Astrocyte (in vitro differentiated cells and primary cell): ENCODE measurements around the gene ATP2C2. TPM values are rescaled to one million over a fixed set of nuclear protein-coding genes. Genes with fewer than 3 reads are reported as not detected.
A peak's percentile ranks its signal among the peaks of the same experiment; 100 is the strongest.
"Not testable (repeated sequence)": the region's sequence is repeated elsewhere in the genome, so short reads cannot be mapped to it uniquely, and the experiment has no call there.

Experiments used
- DNase-seq: peaks from one replicate; pipeline ENCODE4 v3.0.0-alpha.2; 2010; ENCODE audit warnings: low read depth
- FAIRE-seq: peaks from 2 replicates; lab custom pipeline; 2011; peaks lifted over from hg19 to GRCh38; lab: Jason Lieb, UNC
- H2AFZ ChIP-seq: 2 replicates; pipeline ENCODE4 v1.6.0; 2012; ENCODE audit warnings: low read depth, low read length, inconsistent platforms
- H3K27ac ChIP-seq: 2 replicates; pipeline ENCODE4 v1.5.1; 2011; ENCODE audit warnings: low read depth, low read length, inconsistent platforms
- H3K27me3 ChIP-seq: 2 replicates; pipeline ENCODE4 v1.6.0; 2011; ENCODE audit warnings: low read length, inconsistent platforms; ENCODE audit not compliant: insufficient read depth
- H3K36me3 ChIP-seq: 2 replicates; pipeline ENCODE4 v1.5.1; 2011; ENCODE audit warnings: low read length, inconsistent platforms; ENCODE audit not compliant: insufficient read depth
- H3K4me1 ChIP-seq: 2 replicates; pipeline ENCODE4 v1.5.1; 2011; ENCODE audit warnings: low read length, inconsistent platforms; ENCODE audit not compliant: insufficient read depth
- H3K4me2 ChIP-seq: 2 replicates; pipeline ENCODE4 v1.6.0; 2012; ENCODE audit warnings: low read length, inconsistent platforms
- H3K4me3 ChIP-seq: 2 replicates; pipeline ENCODE4 v1.5.1; 2011; ENCODE audit warnings: low read depth, mild to moderate bottlenecking, low read length, inconsistent platforms; ENCODE audit not compliant: insufficient read depth
- H3K79me2 ChIP-seq: 2 replicates; pipeline ENCODE4 v1.6.0; 2012; ENCODE audit warnings: mild to moderate bottlenecking, low read length, inconsistent platforms; ENCODE audit not compliant: insufficient read depth
- H3K9ac ChIP-seq: 2 replicates; pipeline ENCODE4 v1.6.0; 2012; ENCODE audit warnings: mild to moderate bottlenecking, low read length, inconsistent platforms
- H3K9me3 ChIP-seq: 2 replicates; pipeline ENCODE4 v1.5.1; 2012; ENCODE audit warnings: low read depth, mild to moderate bottlenecking, low read length, inconsistent platforms; ENCODE audit not compliant: insufficient read depth
- H4K20me1 ChIP-seq: 2 replicates; pipeline ENCODE4 v1.6.0; 2012; ENCODE audit warnings: low read length, inconsistent platforms; ENCODE audit not compliant: insufficient read depth
- H3K27ac Mint-ChIP-seq: one replicate; pipeline ENCODE4 v1.8.0; 2021; ENCODE audit warnings: mild to moderate bottlenecking, mixed read lengths; ENCODE audit not compliant: unreplicated experiment
- H3K27me3 Mint-ChIP-seq: one replicate; pipeline ENCODE4 v1.8.0; 2021; ENCODE audit warnings: low read depth, mixed read lengths; ENCODE audit not compliant: unreplicated experiment
- H3K36me3 Mint-ChIP-seq: one replicate; pipeline ENCODE4 v1.8.0; 2021; ENCODE audit warnings: low read depth, mixed read lengths; ENCODE audit not compliant: unreplicated experiment
- H3K4me1 Mint-ChIP-seq: one replicate; pipeline ENCODE4 v1.8.0; 2021; ENCODE audit warnings: low read depth, mixed read lengths; ENCODE audit not compliant: unreplicated experiment
- H3K4me3 Mint-ChIP-seq: one replicate; pipeline ENCODE4 v1.8.0; 2021; ENCODE audit warnings: mild to moderate bottlenecking, moderate library complexity, mixed read lengths; ENCODE audit not compliant: unreplicated experiment
- H3K9me3 Mint-ChIP-seq: one replicate; pipeline ENCODE4 v1.8.0; 2021; ENCODE audit warnings: mild to moderate bottlenecking, mixed read lengths; ENCODE audit not compliant: unreplicated experiment
- CTCF ChIP-seq: IDR thresholded peaks from 2 replicates; pipeline ENCODE4 v1.5.1; 2011; ENCODE audit warnings: low read depth, mild to moderate bottlenecking, inconsistent platforms, low read length, moderate library complexity; ENCODE audit not compliant: insufficient read depth
- EZH2 ChIP-seq: IDR thresholded peaks from 2 replicates; pipeline ENCODE4 v1.6.1; 2012; ENCODE audit warnings: mild to moderate bottlenecking, low read length, inconsistent platforms; ENCODE audit not compliant: insufficient read depth
- total RNA-seq: library from RNA; stranded (reverse); gene quantifications from 2 replicates; pipeline ENCODE4 v1.2.1, GENCODE V29; 2021

The ATP2C2 gene
- total RNA-seq, 1 donor from 2014 or later, result 0.41 TPM

GRCh38 chr16:84392031-84392360, 23.7 kb downstream of the ATP2C2 start:
- TF ChIP-seq EZH2 (no peak), CTCF (no peak)
- DNase-seq (no peak), FAIRE-seq (no peak)
- Histone ChIP-seq H3K27me3 (peaks cover 3% of the 10 kb centered on the region), H3K9ac (no peak overlapping the region), H3K9me3 (no peaks in the 10 kb centered on the region), H2AFZ (no peak overlapping the region), H3K79me2 (no peaks in the 10 kb centered on the region), H3K4me3 (no peak overlapping the region), H3K4me1 (no peaks in the 10 kb centered on the region), H4K20me1 (no peaks in the 10 kb centered on the region), H3K27ac (no peak overlapping the region), H3K36me3 (no peaks in the 10 kb centered on the region), H3K4me2 (no peak overlapping the region)
- no peak overlapping the region for H3K4me3 Mint-ChIP-seq
- H3K4me1 Mint-ChIP-seq, result peaks cover 4% of the 10 kb centered on the region
- peaks cover 3% of the 10 kb centered on the region for H3K9me3 Mint-ChIP-seq
- no peak overlapping the region for H3K27ac Mint-ChIP-seq
- peaks cover 24% of the 10 kb centered on the region for H3K27me3 Mint-ChIP-seq
- no peaks in the 10 kb centered on the region for H3K36me3 Mint-ChIP-seq

GRCh38 chr16:84396082-84396481, 27.7 kb downstream of the ATP2C2 start:
- H3K27ac Mint-ChIP-seq, DNase-seq, H2AFZ ChIP-seq: not testable (repeated sequence)

GRCh38 chr16:84396537-84397008, 28.2 kb downstream of the ATP2C2 start:
- Histone ChIP-seq H3K4me3 (no peak overlapping the region), H3K9ac (no peak overlapping the region), H3K9me3 (no peaks in the 10 kb centered on the region), H3K27ac (no peak overlapping the region), H3K79me2 (no peaks in the 10 kb centered on the region), H3K36me3 (no peaks in the 10 kb centered on the region), H3K4me2 (no peak overlapping the region), H2AFZ (no peak overlapping the region), H3K4me1 (no peaks in the 10 kb centered on the region), H4K20me1 (no peaks in the 10 kb centered on the region), H3K27me3 (peaks cover 13% of the 10 kb centered on the region)
- TF ChIP-seq EZH2 (no peak), CTCF (no peak)
- Mint-ChIP-seq H3K4me1 (peaks cover 4% of the 10 kb centered on the region), H3K27me3 (peaks cover 15% of the 10 kb centered on the region), H3K4me3 (no peak overlapping the region), H3K36me3 (no peaks in the 10 kb centered on the region), H3K9me3 (peaks cover 3% of the 10 kb centered on the region), H3K27ac (no peak overlapping the region)
- DNase-seq, result peak; percentile 8
- no peak for FAIRE-seq

More at GRCh38 chr16:84396082-84396481, 27.7 kb downstream of the ATP2C2 start:
- H3K9ac ChIP-seq, H3K4me1 ChIP-seq, H3K9me3 ChIP-seq, H3K4me3 Mint-ChIP-seq, H3K36me3 Mint-ChIP-seq, H3K4me2 ChIP-seq, H3K4me3 ChIP-seq, H4K20me1 ChIP-seq, H3K36me3 ChIP-seq, H3K9me3 Mint-ChIP-seq, H3K4me1 Mint-ChIP-seq, FAIRE-seq, H3K27ac ChIP-seq, H3K79me2 ChIP-seq: not testable (repeated sequence)
- peaks cover 18% of the 10 kb centered on the region for H3K27me3 Mint-ChIP-seq
- peaks cover 13% of the 10 kb centered on the region for H3K27me3 ChIP-seq
